OCI-M1 (cell line): ENCODE measurements around the gene CERS6.
"Not testable (repeated sequence)": the region's sequence is repeated elsewhere in the genome, so short reads cannot be mapped to it uniquely, and the experiment has no call there.

Experiments used
- DNase-seq: peaks from one replicate; lab custom pipeline; 2025; lab: John Stamatoyannopoulos, UW

The CERS6 gene

GRCh38 chr2:168773719-168774521 lies 317.8 kb downstream of the CERS6 start:
- peak; percentile 93 for DNase-seq

- no peak for DNase-seq
Measured at GRCh38 chr2:168775837-168776236, 319.8 kb downstream of the CERS6 start.

GRCh38 chr2:168780669-168781071 lies 324.6 kb downstream of the CERS6 start:
- DNase-seq: no peak

- DNase-seq: peak; percentile 40
Measured at GRCh38 chr2:168781191-168781817, 325.2 kb downstream of the CERS6 start.

- DNase-seq: no peak
Measured at GRCh38 chr2:168782271-168782670, 326.2 kb downstream of the CERS6 start.

GRCh38 chr2:168784993-168785392 lies 328.9 kb downstream of the CERS6 start:
- no peak for DNase-seq

- no peak for DNase-seq
Measured at GRCh38 chr2:168787098-168787781, 331.2 kb downstream of the CERS6 start.

GRCh38 chr2:168787782-168788376 lies 331.8 kb downstream of the CERS6 start:
- DNase-seq: no peak

- DNase-seq: no peak
Measured at GRCh38 chr2:168789776-168790175, 333.7 kb downstream of the CERS6 start.

GRCh38 chr2:168790226-168790902 lies 334.3 kb downstream of the CERS6 start:
- no peak for DNase-seq

- not testable (repeated sequence) for DNase-seq
Measured at GRCh38 chr2:168791140-168791539, 335.1 kb downstream of the CERS6 start.

- DNase-seq: no peak
Measured at GRCh38 chr2:168793596-168793995, 337.5 kb downstream of the CERS6 start.

GRCh38 chr2:168794968-168795367 lies 338.9 kb downstream of the CERS6 start:
- DNase-seq: no peak

GRCh38 chr2:168796090-168796577 lies 340.1 kb downstream of the CERS6 start:
- DNase-seq: no peak

GRCh38 chr2:168796583-168797285 lies 340.7 kb downstream of the CERS6 start:
- DNase-seq: peak; percentile 31

GRCh38 chr2:168797286-168797655 lies 341.2 kb downstream of the CERS6 start:
- peak; percentile 22 for DNase-seq

GRCh38 chr2:168798076-168798887 lies 342.2 kb downstream of the CERS6 start:
- peak; percentile 77 for DNase-seq

GRCh38 chr2:168798888-168799410 lies 342.9 kb downstream of the CERS6 start:
- no peak for DNase-seq

- DNase-seq: no peak
Measured at GRCh38 chr2:168801471-168801870, 345.4 kb downstream of the CERS6 start.
